SK-N-SH treated with all-trans-retinoic acid at 6 μM for 48 hours (cell line): ENCODE results near the gene CCDC40.
A peak's percentile ranks its signal among the peaks of the same experiment; 100 is the strongest.

ENCODE experiments used
- ATAC-seq: fragments of 200-7000 bp; cut with Tn5 transposase; 3 replicates; pipeline ENCODE4 v1.9.1; 2020; ENCODE audit warnings: mild to moderate bottlenecking, moderate library complexity
- ARNTL ChIP-seq: fragments of 450-650 bp; formaldehyde crosslinking; IDR thresholded peaks from 2 replicates; pipeline ENCODE4 v1.5.0; 2020; ENCODE audit warnings: low read depth, mild to moderate bottlenecking, moderate library complexity, borderline replicate concordance
- CSDC2 ChIP-seq: fragments of 250-450 bp; sonication (Bioruptor Pico); IDR thresholded peaks from 2 replicates; pipeline ENCODE4 v1.5.0; 2020; ENCODE audit warnings: mild to moderate bottlenecking, moderate library complexity
- ESRRG ChIP-seq: fragments of 250-450 bp; sonication (Bioruptor Pico); IDR thresholded peaks from 2 replicates; pipeline ENCODE4 v1.6.1; 2021; ENCODE audit warnings: mild to moderate bottlenecking
- GLIS3 ChIP-seq: fragments of 250-450 bp; sonication (Bioruptor Pico); IDR thresholded peaks from 2 replicates; pipeline ENCODE4 v1.5.0; 2020; ENCODE audit warnings: mild to moderate bottlenecking, moderate library complexity
- ISL1 ChIP-seq: fragments of 250-450 bp; sonication (Bioruptor Pico); IDR thresholded peaks from 2 replicates; pipeline ENCODE4 v2.1.2; 2022; ENCODE audit warnings: mild to moderate bottlenecking, moderate library complexity
- OSR1 ChIP-seq: fragments of 250-450 bp; sonication (Bioruptor Pico); IDR thresholded peaks from 2 replicates; pipeline ENCODE4 v1.8.0; 2022; ENCODE audit warnings: moderate library complexity, mild to moderate bottlenecking, inconsistent platforms
- PPARA ChIP-seq: fragments of 250-450 bp; sonication (Bioruptor Pico); IDR thresholded peaks from 2 replicates; pipeline ENCODE4 v1.5.0; 2020; ENCODE audit warnings: mild to moderate bottlenecking, borderline replicate concordance
- RARB ChIP-seq: fragments of 250-450 bp; sonication (Bioruptor Pico); IDR thresholded peaks from 2 replicates; pipeline ENCODE4 v1.8.0; 2021; ENCODE audit warnings: mild to moderate bottlenecking, moderate library complexity
- SNAI2 ChIP-seq: fragments of 250-450 bp; sonication (Bioruptor Pico); IDR thresholded peaks from 2 replicates; pipeline ENCODE4 v1.5.0; 2020; ENCODE audit warnings: mild to moderate bottlenecking, moderate library complexity
- TCF4 ChIP-seq: fragments of 250-450 bp; sonication (Bioruptor Pico); IDR thresholded peaks from 2 replicates; pipeline ENCODE4 v1.8.0; 2021; ENCODE audit warnings: mild to moderate bottlenecking, moderate library complexity, borderline replicate concordance
- TOX ChIP-seq: fragments of 250-450 bp; sonication (Bioruptor Pico); IDR thresholded peaks from 2 replicates; pipeline ENCODE4 v1.8.0; 2021; ENCODE audit warnings: mild to moderate bottlenecking, moderate library complexity, borderline replicate concordance
- ZC3H10 ChIP-seq: fragments of 250-450 bp; sonication (Bioruptor Pico); IDR thresholded peaks from 2 replicates; pipeline ENCODE4 v1.5.1; 2021; ENCODE audit warnings: mild to moderate bottlenecking, moderate library complexity
- ZFP3 ChIP-seq: fragments of 250-450 bp; sonication (Bioruptor Pico); IDR thresholded peaks from 2 replicates; pipeline ENCODE4 v1.5.0; 2020; ENCODE audit warnings: mild to moderate bottlenecking, moderate library complexity
- ZNF565 ChIP-seq: fragments of 450-650 bp; formaldehyde crosslinking; conservative IDR thresholded peaks from 2 replicates; pipeline ENCODE4 v1.5.0; 2020; ENCODE audit warnings: low read depth, mild to moderate bottlenecking, moderate library complexity
- ZNF70 ChIP-seq: fragments of 450-650 bp; formaldehyde crosslinking; IDR thresholded peaks from 2 replicates; pipeline ENCODE4 v1.5.0; 2020; ENCODE audit warnings: mild to moderate bottlenecking, moderate library complexity
- TF ChIP-seq, protein P1 (sequence below): fragments of 250-450 bp; sonication (Bioruptor Pico); IDR thresholded peaks from 2 replicates; pipeline ENCODE4 v1.8.0; 2021; ENCODE audit warnings: low read depth, mild to moderate bottlenecking, moderate library complexity, borderline replicate concordance
- TF ChIP-seq, protein P2 (sequence below): fragments of 250-450 bp; sonication (Bioruptor Pico); IDR thresholded peaks from 2 replicates; pipeline ENCODE4 v1.5.1; 2021; ENCODE audit warnings: mild to moderate bottlenecking, moderate library complexity
- TF ChIP-seq, protein P3 (sequence below): fragments of 250-450 bp; sonication (Bioruptor Pico); IDR thresholded peaks from 2 replicates; pipeline ENCODE4 v1.5.0; 2020; ENCODE audit warnings: mild to moderate bottlenecking, moderate library complexity
- TF ChIP-seq, protein P4 (sequence below): fragments of 250-450 bp; sonication (Bioruptor Pico); IDR thresholded peaks from 2 replicates; pipeline ENCODE4 v1.5.1; 2020; ENCODE audit warnings: low read depth, mild to moderate bottlenecking, moderate library complexity
- TF ChIP-seq, protein P5 (sequence below): fragments of 250-450 bp; sonication (Bioruptor Pico); IDR thresholded peaks from 2 replicates; pipeline ENCODE4 v1.8.0; 2020; ENCODE audit warnings: mild to moderate bottlenecking, moderate library complexity, borderline replicate concordance

The CCDC40 gene

DNA sequence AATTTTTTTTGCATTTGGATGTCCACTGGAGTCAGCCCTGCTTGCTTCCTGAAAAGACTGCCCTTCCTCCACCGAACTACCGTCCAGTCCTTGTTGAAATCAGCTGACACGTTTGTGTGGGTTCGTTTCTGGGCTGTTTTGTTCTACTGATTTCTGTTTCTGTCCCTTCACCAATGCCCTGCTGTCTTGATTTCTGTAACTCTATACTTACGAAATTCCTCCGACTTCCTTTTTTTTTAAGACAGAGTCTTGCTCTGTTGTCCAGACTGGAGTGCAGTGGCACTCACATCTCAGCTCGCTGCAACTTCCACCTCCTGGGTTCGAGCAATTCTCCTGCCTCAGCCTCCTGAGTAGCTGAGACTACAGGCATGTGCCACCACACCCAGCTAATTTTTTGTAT is 56.5 kb downstream of the CCDC40 start:
- TF ChIP-seq ZNF70 (no peak), TCF4 (CRISPR knock-in tag) (no peak), TOX (no peak), OSR1 (no peak), SNAI2 (CRISPR knock-in tag) (no peak)
- TF ChIP-seq, protein P1, sequence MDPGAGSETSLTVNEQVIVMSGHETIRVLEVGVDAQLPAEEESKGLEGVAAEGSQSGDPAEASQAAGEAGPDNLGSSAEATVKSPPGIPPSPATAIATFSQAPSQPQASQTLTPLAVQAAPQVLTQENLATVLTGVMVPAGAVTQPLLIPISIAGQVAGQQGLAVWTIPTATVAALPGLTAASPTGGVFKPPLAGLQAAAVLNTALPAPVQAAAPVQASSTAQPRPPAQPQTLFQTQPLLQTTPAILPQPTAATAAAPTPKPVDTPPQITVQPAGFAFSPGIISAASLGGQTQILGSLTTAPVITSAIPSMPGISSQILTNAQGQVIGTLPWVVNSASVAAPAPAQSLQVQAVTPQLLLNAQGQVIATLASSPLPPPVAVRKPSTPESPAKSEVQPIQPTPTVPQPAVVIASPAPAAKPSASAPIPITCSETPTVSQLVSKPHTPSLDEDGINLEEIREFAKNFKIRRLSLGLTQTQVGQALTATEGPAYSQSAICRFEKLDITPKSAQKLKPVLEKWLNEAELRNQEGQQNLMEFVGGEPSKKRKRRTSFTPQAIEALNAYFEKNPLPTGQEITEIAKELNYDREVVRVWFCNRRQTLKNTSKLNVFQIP = no peak
- ATAC-seq = no peak

DNA sequence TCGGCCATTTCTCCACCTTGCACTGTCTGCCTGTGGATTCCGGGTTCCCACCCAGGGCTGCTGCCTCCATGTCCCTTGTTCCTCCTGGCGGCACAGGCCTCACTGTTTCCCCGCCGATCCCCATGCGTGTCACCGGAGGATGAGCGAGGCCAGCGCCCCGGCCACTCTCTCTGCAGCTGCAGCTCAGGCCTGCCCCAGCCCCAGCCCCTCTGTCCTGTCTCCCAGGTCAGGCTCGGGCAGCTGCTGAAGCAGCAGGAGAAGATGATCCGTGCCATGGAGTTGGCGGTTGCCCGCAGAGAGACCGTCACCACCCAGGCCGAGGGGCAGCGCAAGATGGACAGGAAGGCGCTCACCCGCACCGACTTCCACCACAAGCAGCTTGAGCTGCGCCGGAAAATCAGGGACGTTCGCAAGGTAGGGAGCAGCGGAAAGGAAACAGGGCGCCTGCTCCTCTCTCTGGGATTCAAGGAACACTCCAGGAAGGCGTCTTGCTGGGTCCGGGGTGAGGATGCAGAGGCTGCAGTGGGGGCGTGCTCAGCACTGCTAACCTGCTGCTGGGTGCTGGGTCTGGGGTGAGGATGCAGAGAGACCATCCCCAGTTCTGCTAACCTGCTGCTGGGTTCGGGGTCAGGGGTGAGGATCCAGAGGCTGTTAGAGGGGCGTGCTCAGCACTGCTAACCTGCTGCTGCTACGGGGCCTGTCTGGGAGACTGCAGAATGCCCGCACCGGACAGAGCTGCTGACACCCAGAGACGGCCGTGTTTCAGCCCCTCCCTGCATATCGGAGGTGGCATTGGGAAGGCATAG is 58.8 kb downstream of the CCDC40 start:
- TF ChIP-seq ZFP3 (CRISPR knock-in tag) = no peak
- ATAC-seq = no peak; the same call in 1 of the 3 replicates

DNA sequence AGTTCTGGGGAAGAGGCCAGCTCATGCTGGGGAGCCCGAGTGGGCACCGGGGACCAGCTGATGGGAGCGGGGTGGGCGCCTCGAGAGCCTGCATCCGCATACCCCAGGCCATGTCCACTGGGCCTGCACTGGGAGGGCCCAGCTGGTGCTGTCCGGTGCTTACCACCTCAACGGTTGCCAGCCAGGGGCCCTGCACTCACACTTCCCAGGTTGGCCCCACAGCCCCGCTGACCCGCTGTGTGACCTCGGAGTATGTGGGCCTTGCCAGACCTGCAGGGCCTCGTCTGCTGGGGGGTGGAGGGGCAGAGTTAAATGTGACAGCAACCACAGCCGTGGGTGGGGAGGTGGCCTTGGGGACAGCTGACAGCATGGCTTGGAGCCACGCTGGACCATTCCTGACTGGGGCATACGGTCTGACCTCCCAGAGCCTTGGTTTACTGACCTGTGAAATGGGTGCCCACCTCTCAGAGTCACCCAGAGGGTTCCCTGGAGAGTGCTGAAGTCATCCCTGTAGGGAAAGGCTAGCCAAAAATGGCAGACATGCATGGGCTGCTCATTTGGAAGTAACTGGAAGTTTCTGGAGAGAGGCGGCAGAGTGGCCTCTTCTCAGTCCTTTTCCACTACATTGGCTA is 59.5 kb downstream of the CCDC40 start:
- ATAC-seq = peak; percentile 10; the same call in 1 of the 3 replicates
- TF ChIP-seq TCF4 (CRISPR knock-in tag) (no peak), ZFP3 (CRISPR knock-in tag) (no peak), PPARA (CRISPR knock-in tag) (no peak), ZC3H10 (CRISPR knock-in tag) (no peak), OSR1 (no peak), RARB (CRISPR knock-in tag) (no peak), ISL1 (no peak), TOX (no peak), ZNF565 (no peak), ESRRG (CRISPR knock-in tag) (no peak), GLIS3 (CRISPR knock-in tag) (no peak), ARNTL (CRISPR knock-in tag) (no peak), CSDC2 (CRISPR knock-in tag) (no peak)
- TF ChIP-seq, protein P2, sequence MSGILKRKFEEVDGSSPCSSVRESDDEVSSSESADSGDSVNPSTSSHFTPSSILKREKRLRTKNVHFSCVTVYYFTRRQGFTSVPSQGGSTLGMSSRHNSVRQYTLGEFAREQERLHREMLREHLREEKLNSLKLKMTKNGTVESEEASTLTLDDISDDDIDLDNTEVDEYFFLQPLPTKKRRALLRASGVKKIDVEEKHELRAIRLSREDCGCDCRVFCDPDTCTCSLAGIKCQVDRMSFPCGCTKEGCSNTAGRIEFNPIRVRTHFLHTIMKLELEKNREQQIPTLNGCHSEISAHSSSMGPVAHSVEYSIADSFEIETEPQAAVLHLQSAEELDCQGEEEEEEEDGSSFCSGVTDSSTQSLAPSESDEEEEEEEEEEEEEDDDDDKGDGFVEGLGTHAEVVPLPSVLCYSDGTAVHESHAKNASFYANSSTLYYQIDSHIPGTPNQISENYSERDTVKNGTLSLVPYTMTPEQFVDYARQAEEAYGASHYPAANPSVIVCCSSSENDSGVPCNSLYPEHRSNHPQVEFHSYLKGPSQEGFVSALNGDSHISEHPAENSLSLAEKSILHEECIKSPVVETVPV (CRISPR knock-in tag) = no peak
- TF ChIP-seq, protein P3, sequence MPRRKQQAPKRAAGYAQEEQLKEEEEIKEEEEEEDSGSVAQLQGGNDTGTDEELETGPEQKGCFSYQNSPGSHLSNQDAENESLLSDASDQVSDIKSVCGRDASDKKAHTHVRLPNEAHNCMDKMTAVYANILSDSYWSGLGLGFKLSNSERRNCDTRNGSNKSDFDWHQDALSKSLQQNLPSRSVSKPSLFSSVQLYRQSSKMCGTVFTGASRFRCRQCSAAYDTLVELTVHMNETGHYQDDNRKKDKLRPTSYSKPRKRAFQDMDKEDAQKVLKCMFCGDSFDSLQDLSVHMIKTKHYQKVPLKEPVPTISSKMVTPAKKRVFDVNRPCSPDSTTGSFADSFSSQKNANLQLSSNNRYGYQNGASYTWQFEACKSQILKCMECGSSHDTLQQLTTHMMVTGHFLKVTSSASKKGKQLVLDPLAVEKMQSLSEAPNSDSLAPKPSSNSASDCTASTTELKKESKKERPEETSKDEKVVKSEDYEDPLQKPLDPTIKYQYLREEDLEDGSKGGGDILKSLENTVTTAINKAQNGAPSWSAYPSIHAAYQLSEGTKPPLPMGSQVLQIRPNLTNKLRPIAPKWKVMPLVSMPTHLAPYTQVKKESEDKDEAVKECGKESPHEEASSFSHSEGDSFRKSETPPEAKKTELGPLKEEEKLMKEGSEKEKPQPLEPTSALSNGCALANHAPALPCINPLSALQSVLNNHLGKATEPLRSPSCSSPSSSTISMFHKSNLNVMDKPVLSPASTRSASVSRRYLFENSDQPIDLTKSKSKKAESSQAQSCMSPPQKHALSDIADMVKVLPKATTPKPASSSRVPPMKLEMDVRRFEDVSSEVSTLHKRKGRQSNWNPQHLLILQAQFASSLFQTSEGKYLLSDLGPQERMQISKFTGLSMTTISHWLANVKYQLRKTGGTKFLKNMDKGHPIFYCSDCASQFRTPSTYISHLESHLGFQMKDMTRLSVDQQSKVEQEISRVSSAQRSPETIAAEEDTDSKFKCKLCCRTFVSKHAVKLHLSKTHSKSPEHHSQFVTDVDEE (CRISPR knock-in tag) = no peak
- TF ChIP-seq, protein P4, sequence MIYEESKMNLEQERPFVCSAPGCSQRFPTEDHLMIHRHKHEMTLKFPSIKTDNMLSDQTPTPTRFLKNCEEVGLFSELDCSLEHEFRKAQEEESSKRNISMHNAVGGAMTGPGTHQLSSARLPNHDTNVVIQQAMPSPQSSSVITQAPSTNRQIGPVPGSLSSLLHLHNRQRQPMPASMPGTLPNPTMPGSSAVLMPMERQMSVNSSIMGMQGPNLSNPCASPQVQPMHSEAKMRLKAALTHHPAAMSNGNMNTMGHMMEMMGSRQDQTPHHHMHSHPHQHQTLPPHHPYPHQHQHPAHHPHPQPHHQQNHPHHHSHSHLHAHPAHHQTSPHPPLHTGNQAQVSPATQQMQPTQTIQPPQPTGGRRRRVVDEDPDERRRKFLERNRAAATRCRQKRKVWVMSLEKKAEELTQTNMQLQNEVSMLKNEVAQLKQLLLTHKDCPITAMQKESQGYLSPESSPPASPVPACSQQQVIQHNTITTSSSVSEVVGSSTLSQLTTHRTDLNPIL = no peak
- TF ChIP-seq, protein P5, sequence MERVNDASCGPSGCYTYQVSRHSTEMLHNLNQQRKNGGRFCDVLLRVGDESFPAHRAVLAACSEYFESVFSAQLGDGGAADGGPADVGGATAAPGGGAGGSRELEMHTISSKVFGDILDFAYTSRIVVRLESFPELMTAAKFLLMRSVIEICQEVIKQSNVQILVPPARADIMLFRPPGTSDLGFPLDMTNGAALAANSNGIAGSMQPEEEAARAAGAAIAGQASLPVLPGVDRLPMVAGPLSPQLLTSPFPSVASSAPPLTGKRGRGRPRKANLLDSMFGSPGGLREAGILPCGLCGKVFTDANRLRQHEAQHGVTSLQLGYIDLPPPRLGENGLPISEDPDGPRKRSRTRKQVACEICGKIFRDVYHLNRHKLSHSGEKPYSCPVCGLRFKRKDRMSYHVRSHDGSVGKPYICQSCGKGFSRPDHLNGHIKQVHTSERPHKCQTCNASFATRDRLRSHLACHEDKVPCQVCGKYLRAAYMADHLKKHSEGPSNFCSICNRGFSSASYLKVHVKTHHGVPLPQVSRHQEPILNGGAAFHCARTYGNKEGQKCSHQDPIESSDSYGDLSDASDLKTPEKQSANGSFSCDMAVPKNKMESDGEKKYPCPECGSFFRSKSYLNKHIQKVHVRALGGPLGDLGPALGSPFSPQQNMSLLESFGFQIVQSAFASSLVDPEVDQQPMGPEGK (CRISPR knock-in tag) = no peak
- TF ChIP-seq, protein P1 = no peak
- TF ChIP-seq, all 23 proteins: peak for 0
